Stimulated activated CD4-positive, alpha-beta T cell treated with anti-CD3 and anti-CD28 coated beads, Interleukin-4, amount 100 ng/mL, for 24 hours (primary cell): ENCODE data around the gene TBC1D20.
A peak's percentile ranks its signal among the peaks of the same experiment; 100 is the strongest.
"Not testable (repeated sequence)": the region's sequence is repeated elsewhere in the genome, so short reads cannot be mapped to it uniquely, and the experiment has no call there.

ENCODE experiments used
- DNase-seq: peaks from one replicate; pipeline ENCODE4 v3.0.0-alpha.2; 2020

The TBC1D20 gene

GRCh38 chr20:462199-462991 lies at the start of gene TBC1D20:
TSS of gene TBC1D20 (minus strand) at chr20:462533. CDS start at chr20:462405, 128 bp downstream.
- DNase-seq = peak; percentile 83

GRCh38 chr20:510328-511057 lies 48.2 kb upstream of the TBC1D20 start:
- DNase-seq = not testable (repeated sequence)

- not testable (repeated sequence) for DNase-seq
These were observed 46.0 kb upstream of the TBC1D20 start for GRCh38 chr20:508364-508787.

GRCh38 chr20:507761-508332 lies 45.5 kb upstream of the TBC1D20 start:
- DNase-seq = no peak

- no peak for DNase-seq
These were observed 44.8 kb upstream of the TBC1D20 start for GRCh38 chr20:507006-507758.

- no peak for DNase-seq
These were observed 42.3 kb upstream of the TBC1D20 start for GRCh38 chr20:504632-505075.

GRCh38 chr20:503048-503737 lies 40.9 kb upstream of the TBC1D20 start:
- DNase-seq = no peak

- DNase-seq = no peak
These were observed 35.6 kb upstream of the TBC1D20 start for GRCh38 chr20:497979-498378.

- no peak for DNase-seq
These were observed 33.9 kb upstream of the TBC1D20 start for GRCh38 chr20:496126-496696.

- no peak for DNase-seq
These were observed 29.8 kb upstream of the TBC1D20 start for GRCh38 chr20:492159-492558.

GRCh38 chr20:487655-488054 lies 25.3 kb upstream of the TBC1D20 start:
- DNase-seq = no peak

- DNase-seq = no peak
These were observed 21.7 kb upstream of the TBC1D20 start for GRCh38 chr20:483815-484644.

- no peak for DNase-seq
These were observed 18.8 kb upstream of the TBC1D20 start for GRCh38 chr20:481167-481566.

- no peak for DNase-seq
These were observed 17.7 kb upstream of the TBC1D20 start for GRCh38 chr20:480044-480443.

GRCh38 chr20:479487-479886 lies 17.2 kb upstream of the TBC1D20 start:
- no peak for DNase-seq

- DNase-seq = peak; percentile 51
These were observed 16.7 kb upstream of the TBC1D20 start for GRCh38 chr20:478949-479429.

GRCh38 chr20:478010-478948 lies 15.9 kb upstream of the TBC1D20 start:
- no peak for DNase-seq

GRCh38 chr20:476561-477249 lies 14.4 kb upstream of the TBC1D20 start:
- not testable (repeated sequence) for DNase-seq
